ENCODE measurements around the gene KLHL1. TPM values are rescaled to one million over a fixed set of nuclear protein-coding genes. Genes with fewer than 3 reads are reported as not detected.

Gene KLHL1
- total RNA-seq, 5 donors from 2014 or later (not counting 1 experiment from before 2014, with no cell fraction given), result not detected

- H3K27me3 Mint-ChIP-seq, result no peaks in the 10 kb centered on the region
- H3K4me1 ChIP-seq (ENCODE audit: control insufficient read depth in 1 of 2, extremely low read depth in 1 of 2, insufficient read depth in 2 of 2, low read length in 2 of 2), result no peaks in the 10 kb centered on the region
- H3K27ac Mint-ChIP-seq, result no peak overlapping the region
- WGBS (ENCODE audit: insufficient coverage), result 60% methylated on average over 1 of the region's 4 CpGs
- H3K27ac ChIP-seq (ENCODE audit: low read length), result no peak overlapping the region
- H3K4me3 ChIP-seq (ENCODE audit: control insufficient read depth in 1 of 2, extremely low read depth in 1 of 2, low read length in 1 of 2), result no peak overlapping the region
- H3K36me3 ChIP-seq (ENCODE audit: control insufficient read depth in 2 of 2, extremely low read depth in 1 of 2, insufficient read depth in 1 of 2, low read length in 1 of 2), result no peaks in the 10 kb centered on the region
- no peaks in the 10 kb centered on the region for H3K36me3 Mint-ChIP-seq
- no peaks in the 10 kb centered on the region for H3K27me3 ChIP-seq (replicated peaks in 1 of 2; ENCODE audit: control insufficient read depth in 2 of 2, extremely low read depth in 1 of 2, insufficient read depth in 2 of 2, low read length in 1 of 2)
- DNase-seq, result no peak
- H3K9me3 Mint-ChIP-seq, result peaks cover 4 to 25% (median 24%) of the 10 kb centered on the region in 3 donors
- H3K9me3 ChIP-seq, result no peaks in the 10 kb centered on the region
- CTCF ChIA-PET, result no interaction called here
- POLR2A ChIA-PET, result no interaction called here
- no peaks in the 10 kb centered on the region for H3K4me1 Mint-ChIP-seq
- H3K4me3 Mint-ChIP-seq, result no peak overlapping the region
- no peak for ATAC-seq (replicated peaks in 1 of 4)
Observed at GRCh38 chr13:69950160-69950559, 158.1 kb downstream of the KLHL1 start.

- WGBS (ENCODE audit: insufficient coverage), result no CpG with 5 or more reads among the region's 3 CpGs
- H3K27me3 Mint-ChIP-seq, result no peaks in the 10 kb centered on the region
- DNase-seq (no peak), ATAC-seq (replicated peaks in 1 of 4) (no peak)
- no peaks in the 10 kb centered on the region for H3K4me1 ChIP-seq (ENCODE audit: control insufficient read depth in 1 of 2, extremely low read depth in 1 of 2, insufficient read depth in 2 of 2, low read length in 2 of 2)
- H3K4me3 Mint-ChIP-seq, result no peak overlapping the region
- H3K27ac ChIP-seq (ENCODE audit: low read length), result no peak overlapping the region
- H3K27ac Mint-ChIP-seq, result no peak overlapping the region
- peaks cover 4 to 25% (median 24%) of the 10 kb centered on the region in 3 donors for H3K9me3 Mint-ChIP-seq
- no peak overlapping the region for H3K4me3 ChIP-seq (ENCODE audit: control insufficient read depth in 1 of 2, extremely low read depth in 1 of 2, low read length in 1 of 2)
- no peaks in the 10 kb centered on the region for H3K27me3 ChIP-seq (replicated peaks in 1 of 2; ENCODE audit: control insufficient read depth in 2 of 2, extremely low read depth in 1 of 2, insufficient read depth in 2 of 2, low read length in 1 of 2)
- no peaks in the 10 kb centered on the region for H3K9me3 ChIP-seq
- no peaks in the 10 kb centered on the region for H3K36me3 Mint-ChIP-seq
- ChIA-PET POLR2A (no interaction called here), CTCF (no interaction called here)
- H3K4me1 Mint-ChIP-seq, result no peaks in the 10 kb centered on the region
- H3K36me3 ChIP-seq (ENCODE audit: control insufficient read depth in 2 of 2, extremely low read depth in 1 of 2, insufficient read depth in 1 of 2, low read length in 1 of 2), result no peaks in the 10 kb centered on the region
Observed at GRCh38 chr13:69948016-69948415, 160.2 kb downstream of the KLHL1 start.

GRCh38 chr13:69947582-69947981, 160.7 kb downstream of the KLHL1 start:
- Mint-ChIP-seq H3K9me3 (peaks cover 4 to 25% (median 22%) of the 10 kb centered on the region in 3 donors), H3K36me3 (no peaks in the 10 kb centered on the region), H3K27ac (no peak overlapping the region), H3K27me3 (no peaks in the 10 kb centered on the region), H3K4me3 (no peak overlapping the region), H3K4me1 (no peaks in the 10 kb centered on the region)
- H3K27ac ChIP-seq (ENCODE audit: low read length), result no peak overlapping the region
- no peak for DNase-seq
- ATAC-seq (replicated peaks in 1 of 4), result no peak
- no peaks in the 10 kb centered on the region for H3K36me3 ChIP-seq (ENCODE audit: control insufficient read depth in 2 of 2, extremely low read depth in 1 of 2, insufficient read depth in 1 of 2, low read length in 1 of 2)
- no peaks in the 10 kb centered on the region for H3K4me1 ChIP-seq (ENCODE audit: control insufficient read depth in 1 of 2, extremely low read depth in 1 of 2, insufficient read depth in 2 of 2, low read length in 2 of 2)
- H3K4me3 ChIP-seq (ENCODE audit: control insufficient read depth in 1 of 2, extremely low read depth in 1 of 2, low read length in 1 of 2), result no peak overlapping the region
- POLR2A ChIA-PET, result no interaction called here
- no CpG with 5 or more reads among the region's 2 CpGs for WGBS (ENCODE audit: insufficient coverage)
- CTCF ChIA-PET, result interaction anchor here in 1 of 2 donors (0.7 kb wide), 1 partner anchor 11 kb away, joined by 4 read pairs; no protein-coding TSS in a partner anchor
- no peaks in the 10 kb centered on the region for H3K27me3 ChIP-seq (replicated peaks in 1 of 2; ENCODE audit: control insufficient read depth in 2 of 2, extremely low read depth in 1 of 2, insufficient read depth in 2 of 2, low read length in 1 of 2)
- no peaks in the 10 kb centered on the region for H3K9me3 ChIP-seq

GRCh38 chr13:69946511-69946910, 161.7 kb downstream of the KLHL1 start:
- Histone ChIP-seq H3K36me3 (ENCODE audit: control insufficient read depth in 2 of 2, extremely low read depth in 1 of 2, insufficient read depth in 1 of 2, low read length in 1 of 2) (no peaks in the 10 kb centered on the region), H3K27ac (ENCODE audit: low read length) (no peak overlapping the region), H3K27me3 (replicated peaks in 1 of 2; ENCODE audit: control insufficient read depth in 2 of 2, extremely low read depth in 1 of 2, insufficient read depth in 2 of 2, low read length in 1 of 2) (no peaks in the 10 kb centered on the region), H3K9me3 (no peaks in the 10 kb centered on the region), H3K4me3 (ENCODE audit: control insufficient read depth in 1 of 2, extremely low read depth in 1 of 2, low read length in 1 of 2) (no peak overlapping the region), H3K4me1 (ENCODE audit: control insufficient read depth in 1 of 2, extremely low read depth in 1 of 2, insufficient read depth in 2 of 2, low read length in 2 of 2) (no peaks in the 10 kb centered on the region)
- DNase-seq, result no peak
- H3K9me3 Mint-ChIP-seq, result peaks cover 4 to 20% (median 18%) of the 10 kb centered on the region in 3 donors
- no peaks in the 10 kb centered on the region for H3K4me1 Mint-ChIP-seq
- ChIA-PET POLR2A (no interaction called here), CTCF (interaction anchor here in 1 of 2 donors (0.6 kb wide), 1 partner anchor 10 kb away, joined by 3 read pairs; no protein-coding TSS in a partner anchor)
- ATAC-seq (replicated peaks in 1 of 4), result no peak
- no peak overlapping the region for H3K27ac Mint-ChIP-seq
- no peak overlapping the region for H3K4me3 Mint-ChIP-seq
- H3K27me3 Mint-ChIP-seq, result no peaks in the 10 kb centered on the region
- H3K36me3 Mint-ChIP-seq, result no peaks in the 10 kb centered on the region
- no CpG with 5 or more reads among the region's 1 CpG for WGBS (ENCODE audit: insufficient coverage)

GRCh38 chr13:69935043-69935442, 173.2 kb downstream of the KLHL1 start:
- Histone ChIP-seq H3K27me3 (replicated peaks in 1 of 2; ENCODE audit: control insufficient read depth in 2 of 2, extremely low read depth in 1 of 2, insufficient read depth in 2 of 2, low read length in 1 of 2) (no peaks in the 10 kb centered on the region), H3K4me3 (ENCODE audit: control insufficient read depth in 1 of 2, extremely low read depth in 1 of 2, low read length in 1 of 2) (no peak overlapping the region), H3K4me1 (ENCODE audit: control insufficient read depth in 1 of 2, extremely low read depth in 1 of 2, insufficient read depth in 2 of 2, low read length in 2 of 2) (no peaks in the 10 kb centered on the region), H3K36me3 (ENCODE audit: control insufficient read depth in 2 of 2, extremely low read depth in 1 of 2, insufficient read depth in 1 of 2, low read length in 1 of 2) (no peaks in the 10 kb centered on the region), H3K27ac (ENCODE audit: low read length) (no peak overlapping the region), H3K9me3 (no peaks in the 10 kb centered on the region)
- H3K4me3 Mint-ChIP-seq, result no peak overlapping the region
- H3K27ac Mint-ChIP-seq, result no peak overlapping the region
- POLR2A ChIA-PET, result no interaction called here
- CTCF ChIA-PET, result no interaction called here
- DNase-seq (no peak), ATAC-seq (replicated peaks in 1 of 4) (no peak)
- H3K36me3 Mint-ChIP-seq, result no peaks in the 10 kb centered on the region
- H3K4me1 Mint-ChIP-seq, result no peaks in the 10 kb centered on the region
- peaks cover 7 to 11% (median 8%) of the 10 kb centered on the region in 3 donors for H3K9me3 Mint-ChIP-seq
- no peaks in the 10 kb centered on the region for H3K27me3 Mint-ChIP-seq
- no CpG with 5 or more reads among the region's 2 CpGs for WGBS (ENCODE audit: insufficient coverage)

GRCh38 chr13:69928262-69928661, 180.0 kb downstream of the KLHL1 start:
- H3K9me3 Mint-ChIP-seq, result peaks cover 3 to 9% (median 4%) of the 10 kb centered on the region in 3 donors
- no peak overlapping the region for H3K27ac ChIP-seq (ENCODE audit: low read length)
- H3K4me1 ChIP-seq (ENCODE audit: control insufficient read depth in 1 of 2, extremely low read depth in 1 of 2, insufficient read depth in 2 of 2, low read length in 2 of 2), result no peaks in the 10 kb centered on the region
- H3K4me3 Mint-ChIP-seq, result no peak overlapping the region
- DNase-seq (no peak), ATAC-seq (replicated peaks in 1 of 4) (no peak)
- H3K27me3 ChIP-seq (replicated peaks in 1 of 2; ENCODE audit: control insufficient read depth in 2 of 2, extremely low read depth in 1 of 2, insufficient read depth in 2 of 2, low read length in 1 of 2), result no peaks in the 10 kb centered on the region
- no peaks in the 10 kb centered on the region for H3K36me3 ChIP-seq (ENCODE audit: control insufficient read depth in 2 of 2, extremely low read depth in 1 of 2, insufficient read depth in 1 of 2, low read length in 1 of 2)
- ChIA-PET CTCF (no interaction called here), POLR2A (no interaction called here)
- WGBS (ENCODE audit: insufficient coverage), result 100% methylated on average over 3 of the region's 4 CpGs
- no peak overlapping the region for H3K4me3 ChIP-seq (ENCODE audit: control insufficient read depth in 1 of 2, extremely low read depth in 1 of 2, low read length in 1 of 2)
- no peaks in the 10 kb centered on the region for H3K4me1 Mint-ChIP-seq
- H3K36me3 Mint-ChIP-seq, result no peaks in the 10 kb centered on the region
- H3K27ac Mint-ChIP-seq, result no peak overlapping the region
- H3K27me3 Mint-ChIP-seq, result no peaks in the 10 kb centered on the region
- no peaks in the 10 kb centered on the region for H3K9me3 ChIP-seq

- Histone ChIP-seq H3K4me3 (ENCODE audit: control insufficient read depth in 1 of 2, extremely low read depth in 1 of 2, low read length in 1 of 2) (no peak overlapping the region), H3K4me1 (ENCODE audit: control insufficient read depth in 1 of 2, extremely low read depth in 1 of 2, insufficient read depth in 2 of 2, low read length in 2 of 2) (no peaks in the 10 kb centered on the region), H3K27ac (ENCODE audit: low read length) (no peak overlapping the region), H3K9me3 (no peaks in the 10 kb centered on the region), H3K36me3 (ENCODE audit: control insufficient read depth in 2 of 2, extremely low read depth in 1 of 2, insufficient read depth in 1 of 2, low read length in 1 of 2) (no peaks in the 10 kb centered on the region), H3K27me3 (replicated peaks in 1 of 2; ENCODE audit: control insufficient read depth in 2 of 2, extremely low read depth in 1 of 2, insufficient read depth in 2 of 2, low read length in 1 of 2) (no peaks in the 10 kb centered on the region)
- ChIA-PET CTCF (no interaction called here), POLR2A (no interaction called here)
- Mint-ChIP-seq H3K4me3 (no peak overlapping the region), H3K27ac (no peak overlapping the region), H3K27me3 (no peaks in the 10 kb centered on the region), H3K36me3 (no peaks in the 10 kb centered on the region), H3K4me1 (no peaks in the 10 kb centered on the region), H3K9me3 (peaks cover 3 to 8% (median 8%) of the 10 kb centered on the region in 3 donors)
- DNase-seq, result no peak
- no peak for ATAC-seq (replicated peaks in 1 of 4)
- WGBS (ENCODE audit: insufficient coverage), result no CpG with 5 or more reads among the region's 2 CpGs
Observed at GRCh38 chr13:69921156-69921555, 187.1 kb downstream of the KLHL1 start.
